GM12872 (cell line): ENCODE data around the gene MRPL36.

ENCODE experiments used
- CTCF ChIP-seq: IDR thresholded peaks from 3 replicates; pipeline ENCODE4 v1.5.1; 2011; ENCODE audit warnings: low read depth, mild to moderate bottlenecking, low read length, moderate library complexity; ENCODE audit not compliant: insufficient read depth

Gene MRPL36

GRCh38 chr5:1815881-1816292, 16.2 kb upstream of the MRPL36 start:
- TF ChIP-seq CTCF, result no peak

DNA sequence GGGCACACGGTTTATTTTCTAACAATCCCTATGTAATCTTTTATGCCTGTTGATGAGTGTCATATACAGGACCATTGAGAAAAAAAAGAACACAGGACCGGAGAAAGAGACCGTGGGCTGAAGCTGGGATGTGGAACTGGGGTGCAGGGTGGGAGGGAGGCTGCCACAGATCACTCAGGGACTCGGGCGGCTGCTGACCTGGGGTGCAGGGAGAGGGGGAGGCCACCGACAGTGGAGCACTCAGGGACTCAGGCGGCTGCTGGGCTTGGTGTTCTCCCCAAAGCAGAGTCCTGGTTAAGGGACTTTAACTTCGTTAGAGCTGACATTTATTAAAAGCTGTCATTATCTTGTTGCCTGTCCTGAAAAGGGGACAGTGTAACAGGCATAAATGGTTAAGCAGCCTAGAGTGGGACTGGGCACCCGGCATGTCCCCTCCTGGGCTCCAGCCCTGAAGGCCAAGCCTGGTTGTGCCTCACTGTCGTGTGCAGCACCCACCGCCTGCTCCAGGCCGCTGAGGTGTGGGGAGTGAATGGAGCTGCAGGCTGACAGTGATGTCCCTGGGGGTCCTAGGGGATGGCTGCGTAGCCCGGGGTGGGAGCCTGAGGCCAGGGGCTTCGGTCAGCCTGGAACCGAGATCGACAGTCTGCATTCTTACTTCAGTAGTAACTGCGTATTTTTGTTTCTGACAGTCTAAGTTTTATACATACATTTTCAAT, 15.6 kb upstream of the MRPL36 start:
- TF ChIP-seq CTCF, result no peak

- no peak for TF ChIP-seq CTCF
Measured at GRCh38 chr5:1814183-1815020, 14.8 kb upstream of the MRPL36 start.

DNA sequence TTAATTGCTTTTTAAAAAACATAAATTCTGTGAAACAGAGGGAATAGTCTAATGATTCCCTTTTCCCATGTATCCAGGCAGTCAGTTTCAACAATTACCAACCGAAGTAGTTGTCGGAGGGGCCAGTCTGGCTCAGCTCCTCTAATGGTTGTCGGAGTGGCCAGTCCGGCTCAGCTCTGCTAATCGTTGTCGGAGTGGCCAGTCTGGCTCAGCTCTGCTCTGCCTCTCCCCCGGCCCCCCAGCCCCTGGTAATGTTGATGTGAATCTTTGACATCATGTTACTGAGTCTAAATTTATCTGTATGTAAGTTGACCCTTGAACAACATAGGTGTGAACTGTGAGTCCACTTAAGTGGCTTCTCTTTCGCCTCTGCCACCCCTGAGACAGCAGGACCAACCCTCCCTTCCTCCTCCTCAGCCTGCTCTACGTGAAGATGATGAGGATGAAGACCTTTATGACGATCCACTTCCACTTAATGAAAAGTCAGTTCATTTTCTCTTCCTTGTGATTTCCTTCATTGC, 11.0 kb upstream of the MRPL36 start:
- TF ChIP-seq CTCF, result no peak

- TF ChIP-seq CTCF, result no peak
Measured at GRCh38 chr5:1809416-1810035, 9.9 kb upstream of the MRPL36 start.

GRCh38 chr5:1808439-1808838, 8.8 kb upstream of the MRPL36 start:
- no peak for TF ChIP-seq CTCF

DNA sequence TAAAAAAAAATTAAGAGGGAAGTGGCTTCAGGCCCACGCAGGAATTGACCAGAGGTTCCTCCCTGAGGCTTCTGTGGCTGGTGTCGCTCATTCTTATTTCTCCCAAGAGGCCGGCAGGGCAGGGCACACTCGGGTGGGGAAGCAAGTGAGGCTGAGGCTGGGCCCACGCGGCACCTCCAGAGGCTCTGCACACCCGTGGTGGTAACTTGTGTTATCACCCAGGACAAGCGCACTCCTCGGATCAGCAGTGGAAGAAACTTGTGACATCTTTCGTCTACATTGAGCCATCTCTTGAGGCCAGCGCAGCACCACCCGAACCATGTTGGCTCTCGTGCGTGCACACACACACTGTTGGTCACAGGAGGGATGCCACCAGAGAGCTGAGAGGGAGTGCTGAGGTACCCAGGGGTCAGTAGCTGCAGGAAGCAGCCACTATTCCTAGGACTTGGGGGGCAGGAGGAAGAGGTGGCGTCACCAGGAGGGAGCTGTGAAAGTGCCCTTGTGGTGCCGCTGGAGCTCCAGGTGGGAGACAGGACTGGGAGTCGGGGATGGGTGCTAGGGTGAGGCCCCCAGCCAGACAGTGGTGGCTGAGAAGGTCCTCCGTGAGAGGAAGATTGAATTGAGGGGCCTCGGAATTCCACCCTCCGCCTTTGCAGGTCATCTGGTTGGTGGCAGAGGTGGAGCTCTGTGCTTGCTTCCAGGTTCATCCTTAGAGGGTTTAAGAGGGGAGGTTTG, 8.0 kb upstream of the MRPL36 start:
- no peak for TF ChIP-seq CTCF
